H1 (cell line): ENCODE measurements around the gene CCSER2. TPM values are rescaled to one million over a fixed set of nuclear protein-coding genes. Genes with fewer than 3 reads are reported as not detected.

ENCODE experiments used
- ASH2L ChIP-seq: fragments of 200-600, 300-600 bp; sonication (generic); IDR thresholded peaks from one replicate; pipeline ENCODE4 v1.7.1; 2017; ENCODE audit warnings: low read length
- CHD2 ChIP-seq: IDR thresholded peaks from 2 replicates; pipeline ENCODE4 v1.6.1; 2012; ENCODE audit warnings: low read length, improper control_type of control experiment
- RFX5 ChIP-seq: IDR thresholded peaks from 2 replicates; pipeline ENCODE4 v1.6.1; 2011; ENCODE audit warnings: low read depth, low read length, improper control_type of control experiment, borderline replicate concordance
- SP1 ChIP-seq: IDR thresholded peaks from 2 replicates; pipeline ENCODE4 v1.6.1; 2011; ENCODE audit warnings: low read depth, low read length
- polyA plus RNA-seq, 7 experiments: library from polyadenylated mRNA; depleted of rRNA in 3 of 7; stranded (reverse) in 5 of 7; unstranded in 2 of 7; fragments of >200 nt in 5 of 7; fragments of 200-250 nt in 2 of 7; gene quantifications; 1 replicate in 5 of 7; 2 replicates in 1 of 7; 4 replicates in 1 of 7; pipeline versions ENCODE4 v1.2.1 to v1.2.3, GENCODE V29; 2011 to 2013; ENCODE audit warnings: missing spikeins in 2 of 7, mixed read lengths in 2 of 7
- total RNA-seq: library from RNA; stranded (reverse); fragmentation: NEBNext Ultra II Directional; extraction: Animal tissue kit (Norgen Biotek cat#: 25700); gene quantifications from 2 replicates; pipeline ENCODE4 v1.2.1, GENCODE V29; 2021

The CCSER2 gene
- total and polyA plus RNA-seq, 2 of the 8 experiments (the other 6 are each of a cell fraction or from before 2014, with no cell fraction given), result 6.9 to 30.5 TPM

- no peak for TF ChIP-seq RFX5
- TF ChIP-seq CHD2, result no peak
- TF ChIP-seq SP1, result no peak
- TF ChIP-seq ASH2L, result no peak
Measured at GRCh38 chr10:84290235-84290634, 38.2 kb upstream of the CCSER2 start (continued).
